GM12892 (cell line): ENCODE data around the gene KIRREL3.

Source experiments
- POLR2AphosphoS5 ChIP-seq: IDR thresholded peaks from 2 replicates; pipeline ENCODE4 v1.6.1; 2011; ENCODE audit warnings: low read depth, low read length, control low read depth
- TAF1 ChIP-seq: IDR thresholded peaks from 2 replicates; pipeline ENCODE4 v1.6.1; 2011; ENCODE audit warnings: low read depth, mild to moderate bottlenecking, control low read depth, low read length, borderline replicate concordance

- TF ChIP-seq TAF1 (no peak), POLR2AphosphoS5 (no peak)
These were observed 339.7 kb downstream of the KIRREL3 start for GRCh38 chr11:126660761-126661425.
